OCI-LY7 (cell line): Measurements from ENCODE around the gene CTCF. TPM values are rescaled to one million over a fixed set of nuclear protein-coding genes. Genes with fewer than 3 reads are reported as not detected.

Source experiments
- BruUV-seq: library from RNA; stranded (reverse); fragments of 400-500 nt; replicated peaks from 2 replicates; lab custom pipeline; 2021; lab: Mats Ljungman, UMichigan
- CTCF ChIA-PET: fragments of 300-600 bp; sonication (Branson Sonifier 250); formaldehyde crosslinking; loops from one replicate; lab custom pipeline; 2022; ENCODE audit warnings: antibody characterized with exemption; ENCODE audit not compliant: unreplicated experiment; lab: Charles Lee
- POLR2A ChIA-PET: fragments of 300-600 bp; sonication (Branson Sonifier 250); formaldehyde crosslinking; loops from one replicate; lab custom pipeline; 2022; ENCODE audit warnings: antibody characterized with exemption; lab: Charles Lee
- DNase-seq: peaks from one replicate; pipeline ENCODE4 v3.0.0-alpha.2; 2015; ENCODE audit warnings: low spot score
- H2AFZ ChIP-seq: fragments of 200-600 bp; sonication (generic), shearing (Covaris generic); 2 replicates; pipeline ENCODE4 v1.6.1; 2014; ENCODE audit warnings: mild to moderate bottlenecking, antibody characterized with exemption, low read length, moderate library complexity
- H3K27ac ChIP-seq: fragments of 200-600 bp; sonication (generic); 2 replicates; pipeline ENCODE4 v1.5.1; 2014; ENCODE audit warnings: mixed run types, low read depth, mild to moderate bottlenecking, moderate library complexity, low read length, inconsistent platforms; ENCODE audit not compliant: poor library complexity, severe bottlenecking
- H3K36me3 ChIP-seq: fragments of 200-600 bp; sonication (generic); 2 replicates; pipeline ENCODE4 v1.6.1; 2014; ENCODE audit warnings: mild to moderate bottlenecking, antibody characterized with exemption, low read length, moderate library complexity, mixed read lengths; ENCODE audit not compliant: insufficient read depth
- H3K4me1 ChIP-seq: fragments of 200-600 bp; sonication (generic); 2 replicates; pipeline ENCODE4 v1.5.1; 2014; ENCODE audit warnings: mild to moderate bottlenecking, low read length; ENCODE audit not compliant: insufficient read depth, poor library complexity, severe bottlenecking
- H3K4me2 ChIP-seq: fragments of 200-600 bp; sonication (generic); 2 replicates; pipeline ENCODE4 v1.6.1; 2014; ENCODE audit warnings: mild to moderate bottlenecking, low read length
- H3K4me3 ChIP-seq: fragments of 200-600 bp; sonication (generic); 2 replicates; pipeline ENCODE4 v1.5.1; 2014; ENCODE audit warnings: mild to moderate bottlenecking, low read depth, low read length; ENCODE audit not compliant: poor library complexity, severe bottlenecking
- H3K79me2 ChIP-seq: fragments of 200-600 bp; sonication (generic); 2 replicates; pipeline ENCODE4 v1.6.1; 2016; ENCODE audit warnings: low read depth, mild to moderate bottlenecking, low read length, moderate library complexity, mixed read lengths; ENCODE audit not compliant: insufficient read depth
- H3K9me2 ChIP-seq: fragments of 200-600 bp; sonication (generic); 2 replicates; pipeline ENCODE4 v1.6.1; 2016; ENCODE audit warnings: mild to moderate bottlenecking, low read length, mixed read lengths; ENCODE audit not compliant: insufficient read depth
- H3K9me3 ChIP-seq: fragments of 200-600 bp; sonication (generic); 2 replicates; pipeline ENCODE4 v1.6.1; 2014; ENCODE audit warnings: mild to moderate bottlenecking, mixed run types, low read length, mixed read lengths
- H4K20me1 ChIP-seq: fragments of 200-600 bp; sonication (generic); 2 replicates; pipeline ENCODE4 v1.6.1; 2014; ENCODE audit warnings: mild to moderate bottlenecking, antibody characterized with exemption, low read length, moderate library complexity, mixed read lengths; ENCODE audit not compliant: insufficient read depth
- EZH2phosphoT487 ChIP-seq: fragments of 200-600 bp; sonication (generic); IDR thresholded peaks from 2 replicates; pipeline ENCODE4 v1.6.1; 2018; ENCODE audit warnings: low read depth, borderline replicate concordance, mild to moderate bottlenecking, mixed run types, antibody characterized with exemption, low read length, moderate library complexity, mixed read lengths
- intact Hi-C: fragments of 100-400 bp; cut with micrococcal nuclease; formaldehyde crosslinking; loops from one replicate; pipeline ENCODE4 v1.10.0; 2022; ENCODE audit not compliant: unreplicated experiment
- total RNA-seq, 2 experiments: library from RNA; depleted of rRNA in 1 of 2; stranded (reverse); fragments of >200 nt in 1 of 2; shearing (Covaris generic) in 1 of 2; gene quantifications; 2 replicates each; pipeline ENCODE4 v1.2.3, GENCODE V29; 2014 to 2022
- TF ChIP-seq, protein P1 (sequence below): fragments of 200-600 bp; sonication (generic); conservative IDR thresholded peaks from 2 replicates; pipeline ENCODE4 v1.5.1; 2014; ENCODE audit warnings: mild to moderate bottlenecking, antibody characterized with exemption, low read length, moderate library complexity, mixed read lengths

CTCF gene
- total RNA-seq, 2 experiments from 2014 or later, result 70.6 to 83.5 TPM

DNA sequence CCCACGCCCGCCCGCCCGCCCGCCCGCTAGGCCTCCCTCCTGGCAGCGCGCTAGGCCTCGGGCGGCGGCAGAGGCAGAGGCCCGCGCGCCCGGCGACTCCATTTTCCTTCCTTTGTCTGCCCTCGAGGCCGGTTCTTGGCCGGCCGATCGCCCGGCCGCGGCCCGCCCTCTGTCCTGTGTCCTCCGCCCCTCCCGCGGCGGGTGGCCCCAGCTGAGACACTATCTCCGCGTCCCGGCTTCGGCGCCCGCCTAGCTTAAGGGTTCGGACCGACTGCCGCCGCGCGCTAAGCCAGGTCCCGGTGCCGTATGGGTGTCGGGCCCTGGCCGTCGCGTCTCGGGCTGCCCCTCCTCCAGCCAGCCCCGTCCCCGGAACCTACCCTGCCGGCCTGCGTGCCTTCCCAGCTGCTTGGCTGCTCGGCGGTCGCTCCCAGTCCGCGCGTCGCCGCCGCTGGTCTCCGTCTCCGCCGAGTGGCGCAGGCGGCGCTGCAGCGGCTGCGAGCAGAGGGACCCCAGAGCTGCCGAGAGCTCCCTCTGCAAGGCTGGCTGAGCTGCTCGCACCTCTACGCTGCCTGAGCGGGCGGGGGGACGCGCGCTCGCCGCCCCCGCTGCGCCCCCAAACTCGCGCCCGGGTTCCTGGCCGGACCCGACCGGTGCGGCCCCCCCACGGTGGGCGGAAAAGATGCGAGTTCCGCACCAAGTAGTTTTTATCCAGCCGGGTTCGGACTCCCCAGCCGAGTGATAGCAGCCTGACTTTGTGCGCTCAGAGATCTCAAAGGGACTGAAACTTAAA is 787 bp downstream of the CTCF start:
- CTCF ChIA-PET, result interaction anchor here (0.6 to 4.6 kb wide), 8 partner anchors 9 to 104 kb away, joined by 3 to 42 read pairs (median 6); partner anchors contain the start of gene CARMIL2
- Histone ChIP-seq H2AFZ (no peak overlapping the region; the same call in 1 of the 2 replicates), H3K79me2 (peaks cover 85% of the 10 kb centered on the region), H3K27ac (peak overlapping the region; percentile 95), H3K36me3 (peaks cover 50% of the 10 kb centered on the region; the same call in 1 of the 2 replicates), H3K4me3 (peak overlapping the region; percentile 84), H3K9me3 (no peaks in the 10 kb centered on the region), H4K20me1 (no peaks in the 10 kb centered on the region), H3K4me2 (peak overlapping the region; percentile 92), H3K4me1 (peaks cover 65% of the 10 kb centered on the region), H3K9me2 (no peaks in the 10 kb centered on the region)
- intact Hi-C loops, result loop anchor here (1.0 to 10.0 kb wide), 5 partner anchors 16 to 522 kb away; partner anchors contain the start of genes ACD, NFATC3 and PARD6A
- DNase-seq, result peak; percentile 87
- BruUV-seq, result no TSS peak
- POLR2A ChIA-PET, result interaction anchor here (0.7 to 8.0 kb wide), 7 partner anchors 8 to 97 kb away, joined by 3 to 251 read pairs (median 4); partner anchors contain the start of gene ACD
- TF ChIP-seq EZH2phosphoT487, result no peak
- TF ChIP-seq, protein P1, sequence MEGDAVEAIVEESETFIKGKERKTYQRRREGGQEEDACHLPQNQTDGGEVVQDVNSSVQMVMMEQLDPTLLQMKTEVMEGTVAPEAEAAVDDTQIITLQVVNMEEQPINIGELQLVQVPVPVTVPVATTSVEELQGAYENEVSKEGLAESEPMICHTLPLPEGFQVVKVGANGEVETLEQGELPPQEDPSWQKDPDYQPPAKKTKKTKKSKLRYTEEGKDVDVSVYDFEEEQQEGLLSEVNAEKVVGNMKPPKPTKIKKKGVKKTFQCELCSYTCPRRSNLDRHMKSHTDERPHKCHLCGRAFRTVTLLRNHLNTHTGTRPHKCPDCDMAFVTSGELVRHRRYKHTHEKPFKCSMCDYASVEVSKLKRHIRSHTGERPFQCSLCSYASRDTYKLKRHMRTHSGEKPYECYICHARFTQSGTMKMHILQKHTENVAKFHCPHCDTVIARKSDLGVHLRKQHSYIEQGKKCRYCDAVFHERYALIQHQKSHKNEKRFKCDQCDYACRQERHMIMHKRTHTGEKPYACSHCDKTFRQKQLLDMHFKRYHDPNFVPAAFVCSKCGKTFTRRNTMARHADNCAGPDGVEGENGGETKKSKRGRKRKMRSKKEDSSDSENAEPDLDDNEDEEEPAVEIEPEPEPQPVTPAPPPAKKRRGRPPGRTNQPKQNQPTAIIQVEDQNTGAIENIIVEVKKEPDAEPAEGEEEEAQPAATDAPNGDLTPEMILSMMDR, result peak; percentile 54; the same call in 1 of the 2 replicates

DNA sequence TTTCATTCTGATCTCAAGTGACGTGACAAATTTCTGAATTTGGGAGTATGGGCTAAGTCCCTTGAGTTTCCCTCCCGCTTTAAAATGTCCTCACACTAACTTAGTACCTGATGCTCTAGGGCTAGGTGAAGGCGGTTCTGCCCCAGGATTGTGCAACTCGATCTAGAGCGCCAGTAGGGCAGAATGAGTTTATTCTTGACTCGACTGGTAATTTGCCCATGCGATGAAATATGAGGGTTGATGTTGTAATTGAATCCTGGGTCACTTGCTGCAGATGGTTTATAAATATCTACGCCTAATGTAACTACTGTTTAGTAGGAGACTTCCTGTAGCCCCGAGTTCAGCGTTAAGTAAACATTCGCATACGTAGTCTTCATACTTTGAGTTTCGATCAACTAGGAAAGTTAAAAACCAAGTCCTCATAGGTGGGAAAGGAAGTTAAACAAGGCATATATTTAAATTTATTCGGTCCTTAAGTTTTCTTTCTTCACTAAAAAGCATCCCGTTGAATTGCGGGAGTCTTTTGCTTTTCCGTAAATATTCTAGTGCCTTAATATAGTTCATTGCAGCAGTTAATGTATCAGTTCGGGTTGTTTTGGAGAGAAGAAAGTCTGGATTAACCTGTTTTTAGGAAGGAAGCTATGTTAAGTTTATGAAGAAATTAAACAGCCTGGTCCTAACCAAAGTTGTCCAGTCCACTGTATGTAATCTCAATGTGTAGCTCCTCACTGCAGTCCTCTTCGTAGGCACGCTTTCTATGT is 1.6 kb downstream of the CTCF start:
- POLR2A ChIA-PET, result interaction anchor here (0.8 to 8.0 kb wide), 6 partner anchors 8 to 95 kb away, joined by 3 to 251 read pairs (median 5); partner anchors contain the start of gene CARMIL2
- H3K4me3 ChIP-seq, result peak overlapping the region; percentile 84
- peak overlapping the region; percentile 92 for H3K4me2 ChIP-seq
- peaks cover 64% of the 10 kb centered on the region for H3K4me1 ChIP-seq
- no peak overlapping the region; the same call in 1 of the 2 replicates for H2AFZ ChIP-seq
- peaks cover 47% of the 10 kb centered on the region; the same call in 1 of the 2 replicates for H3K36me3 ChIP-seq
- no peak for TF ChIP-seq EZH2phosphoT487
- TF ChIP-seq, protein P1, result no peak
- H3K79me2 ChIP-seq, result peaks cover 85% of the 10 kb centered on the region
- intact Hi-C loops, result loop anchor here (10.0 kb wide), 1 partner anchor 521 kb away; the partner anchor contains the start of gene NFATC3
- H4K20me1 ChIP-seq, result no peaks in the 10 kb centered on the region
- DNase-seq, result peak; percentile 68
- no TSS peak for BruUV-seq
- no peaks in the 10 kb centered on the region for H3K9me2 ChIP-seq
- peak overlapping the region; percentile 95 for H3K27ac ChIP-seq
- CTCF ChIA-PET, result interaction anchor here (0.6 to 4.6 kb wide), 6 partner anchors 16 to 104 kb away, joined by 3 to 42 read pairs (median 5); partner anchors contain the start of gene CARMIL2
- no peaks in the 10 kb centered on the region for H3K9me3 ChIP-seq
